Umbilical cord (tissue), 2 donors: ENCODE results near the gene CRLF3. TPM values are rescaled to one million over a fixed set of nuclear protein-coding genes. Genes with fewer than 3 reads are reported as not detected.
"Not testable (repeated sequence)": the region's sequence is repeated elsewhere in the genome, so short reads cannot be mapped to it uniquely, and the experiment has no call there.

Source experiments
- DNase-seq: peaks from one replicate; pipeline ENCODE4 v3.0.0-alpha.2; 2015; ENCODE audit warnings: low spot score
- total RNA-seq: library from RNA; depleted of rRNA; stranded (reverse); fragments of >200 nt; gene quantifications from one replicate; pipeline ENCODE4 v1.2.3, GENCODE V29; 2014; ENCODE audit warnings: low replicate concordance; ENCODE audit not compliant: insufficient read depth

Gene CRLF3
- total RNA-seq, 1 donor from 2014 or later = 4.6 TPM

DNA sequence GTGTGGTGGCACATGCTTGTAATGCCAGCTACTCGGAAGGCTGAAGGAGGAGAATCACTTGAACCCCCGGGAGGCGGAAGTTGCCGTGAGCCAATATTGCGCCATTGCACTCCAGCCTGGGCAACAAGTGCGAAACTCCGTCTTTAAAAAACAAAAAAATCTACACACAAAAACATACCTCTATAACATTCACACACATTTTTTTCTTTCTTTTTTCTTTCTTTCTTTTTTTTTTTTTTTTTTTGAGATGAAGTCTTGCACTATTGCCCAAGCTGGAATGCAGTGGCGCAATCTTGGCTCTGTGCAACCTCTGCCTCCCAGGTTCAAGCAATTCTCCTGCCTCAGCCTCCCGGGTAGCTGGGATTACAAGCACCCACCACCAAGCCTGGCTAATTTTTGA lies 9.6 kb downstream of the CRLF3 start:
- not testable (repeated sequence) for DNase-seq

DNA sequence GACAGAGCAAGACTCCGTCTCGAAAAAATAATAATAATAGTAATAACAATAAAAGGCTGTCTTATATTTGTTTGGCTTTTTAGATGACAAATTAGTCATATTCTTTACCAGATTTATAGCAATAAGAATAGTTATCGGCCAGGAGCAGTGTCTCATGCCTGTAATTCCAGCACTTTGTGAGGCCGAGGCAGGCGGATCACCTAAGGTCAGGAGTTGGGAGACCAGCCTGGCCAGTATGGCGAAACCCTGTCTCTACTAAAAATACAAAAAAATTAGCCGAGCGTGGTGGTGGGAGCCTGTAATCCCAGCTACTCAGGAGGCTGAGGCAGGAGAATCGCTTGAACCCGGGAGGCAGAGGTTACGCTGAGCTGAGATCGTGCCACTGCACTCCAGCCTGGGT lies 10.3 kb downstream of the CRLF3 start:
- DNase-seq = not testable (repeated sequence)

GRCh38 chr17:30812218-30813177 lies 12.0 kb downstream of the CRLF3 start:
- no peak for DNase-seq

DNA sequence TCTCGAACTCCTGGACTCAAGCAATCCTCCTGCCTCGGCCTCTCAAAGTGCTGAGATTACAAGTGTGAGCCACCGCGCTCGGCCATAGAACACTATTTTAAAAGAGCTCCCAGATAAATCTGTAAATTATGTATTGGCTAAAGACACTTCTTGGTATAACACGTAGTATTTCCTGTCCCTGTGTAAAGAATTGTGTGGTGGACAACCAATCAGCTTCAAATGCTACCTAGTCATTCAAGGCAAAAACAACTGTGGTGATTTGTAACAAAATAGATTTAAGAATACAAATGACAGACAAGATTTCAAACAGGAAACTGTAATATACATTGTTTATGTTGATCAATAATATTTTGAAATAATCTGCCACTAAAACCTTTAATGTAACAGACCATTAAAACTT lies 14.6 kb downstream of the CRLF3 start:
- DNase-seq = no peak

- DNase-seq = peak; percentile 16
Measured at GRCh38 chr17:30808785-30809286, 15.7 kb downstream of the CRLF3 start.

DNA sequence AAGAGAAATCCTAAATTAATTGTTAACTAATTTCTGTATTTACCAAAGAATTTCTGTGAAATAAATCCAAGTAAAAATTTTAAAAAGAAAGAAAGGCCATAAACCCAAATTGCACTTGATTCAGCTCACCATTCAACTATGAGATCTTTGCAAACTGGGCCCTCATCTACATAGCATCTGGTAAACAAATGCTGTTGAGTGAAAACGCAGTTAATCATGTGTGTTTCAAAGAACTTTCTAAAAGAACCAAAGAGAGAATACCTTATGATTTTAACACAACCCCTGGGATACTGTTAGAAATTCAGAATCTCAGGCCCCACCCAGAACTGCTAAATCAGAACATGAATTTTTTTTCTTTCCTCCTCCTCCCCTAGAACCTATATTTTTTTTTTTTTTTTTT lies 16.6 kb downstream of the CRLF3 start:
- DNase-seq = no peak

GRCh38 chr17:30805944-30806456 lies 18.5 kb downstream of the CRLF3 start:
- no peak for DNase-seq

- no peak for DNase-seq
Measured at GRCh38 chr17:30801671-30802070, 22.8 kb downstream of the CRLF3 start.

DNA sequence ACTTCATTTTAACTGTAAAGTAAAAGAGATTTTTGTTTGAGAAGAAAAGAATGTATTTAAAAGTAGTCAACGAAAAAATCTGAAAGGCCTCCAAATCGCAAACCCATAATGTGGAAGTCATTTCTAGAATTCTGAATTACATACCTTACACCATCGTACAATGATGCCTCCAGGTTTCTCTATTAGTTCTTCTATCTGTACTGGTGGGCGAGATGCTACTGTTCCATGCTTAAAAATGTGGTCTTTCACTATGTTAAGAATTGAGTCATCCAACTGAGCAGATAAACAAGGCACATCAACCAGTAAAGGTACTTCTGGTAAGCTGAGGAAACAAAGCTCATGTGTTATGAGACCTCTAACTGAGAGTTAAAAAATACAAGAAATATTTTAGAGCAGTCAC lies 28.5 kb downstream of the CRLF3 start:
- no peak for DNase-seq

DNA sequence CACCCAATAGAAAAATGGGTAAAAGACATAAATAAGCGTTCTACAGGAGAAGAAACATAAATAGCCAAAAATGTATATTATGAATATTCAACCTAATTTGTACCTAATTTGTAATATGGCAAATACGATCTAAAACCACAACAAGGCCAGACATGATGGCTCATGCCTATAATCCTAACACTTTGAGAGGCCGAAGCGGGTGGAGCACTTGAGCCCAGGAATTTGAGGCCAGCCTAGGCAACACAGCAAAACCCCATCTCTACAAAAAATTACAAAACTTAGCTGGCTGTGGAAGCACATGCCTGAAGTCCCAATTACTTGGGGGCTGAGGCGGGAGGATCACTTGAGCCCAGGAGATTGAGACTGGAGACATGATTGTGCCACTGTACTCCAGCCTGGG lies 30.1 kb downstream of the CRLF3 start:
- peak; percentile 8 for DNase-seq

GRCh38 chr17:30793282-30793977 lies 31.1 kb downstream of the CRLF3 start:
- DNase-seq = no peak

DNA sequence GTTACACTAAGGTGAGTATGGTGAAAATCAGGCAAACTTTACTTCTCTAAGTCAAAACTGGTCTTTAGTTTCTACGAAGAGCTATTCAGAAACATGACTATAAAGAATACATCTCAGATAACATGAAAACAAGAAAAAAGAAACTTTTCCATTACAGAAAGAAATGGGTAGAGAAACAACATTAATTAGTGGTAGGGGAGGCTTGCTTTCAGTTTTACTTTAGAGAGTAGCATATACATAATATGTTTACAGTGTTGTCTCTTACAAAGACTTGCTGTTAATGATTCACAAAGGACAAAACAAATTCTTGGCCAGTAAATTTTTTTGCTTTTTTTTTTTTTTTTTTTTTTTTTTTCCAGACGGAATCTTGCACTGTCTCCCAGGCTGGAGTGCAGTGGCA lies 34.2 kb downstream of the CRLF3 start:
- DNase-seq = no peak

GRCh38 chr17:30788918-30789317 lies 35.6 kb downstream of the CRLF3 start:
- no peak for DNase-seq

DNA sequence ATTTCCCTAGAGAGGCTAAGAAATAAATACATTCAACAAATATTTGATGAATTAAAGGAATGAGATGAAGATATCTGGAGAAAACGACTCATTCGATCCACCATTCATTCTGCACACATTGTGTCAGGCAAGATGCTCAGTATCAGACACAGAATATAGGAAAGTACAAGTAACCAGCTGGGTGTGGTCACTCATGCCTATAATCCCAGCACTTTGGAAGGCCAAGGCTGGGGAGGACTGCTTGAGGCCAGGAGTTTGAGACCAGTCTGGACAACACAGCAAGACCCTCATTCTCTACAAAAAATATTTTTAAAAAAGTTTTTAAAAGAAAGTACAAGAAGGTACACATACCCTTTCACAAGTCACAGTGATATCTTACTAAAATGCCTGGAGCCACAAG lies 42.3 kb downstream of the CRLF3 start:
- DNase-seq = no peak

GRCh38 chr17:30780343-30780742 lies 44.1 kb downstream of the CRLF3 start:
- DNase-seq = no peak

- DNase-seq = not testable (repeated sequence)
Measured at GRCh38 chr17:30768771-30769170, 55.7 kb downstream of the CRLF3 start.

- not testable (repeated sequence) for DNase-seq
Measured at GRCh38 chr17:30767641-30768404, 56.7 kb downstream of the CRLF3 start.

DNA sequence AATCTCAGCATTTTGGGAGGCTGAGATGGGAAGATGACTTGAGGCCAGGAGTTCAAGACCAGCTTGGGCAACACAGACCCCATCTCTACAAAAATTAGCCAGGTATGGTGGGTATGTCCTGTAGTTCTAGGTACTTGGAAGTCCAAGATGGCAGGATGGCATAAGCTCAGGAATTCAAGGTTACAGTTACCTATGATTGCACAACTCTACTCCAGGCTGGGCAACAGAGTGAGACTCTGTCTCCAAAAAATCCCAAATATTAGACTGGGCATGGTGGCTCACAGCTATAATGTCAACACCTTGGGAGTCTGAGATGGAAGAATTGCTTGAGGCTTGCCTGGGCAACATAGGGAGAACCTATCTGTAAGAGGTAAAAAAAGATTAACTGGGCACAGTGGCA lies 63.4 kb downstream of the CRLF3 start:
- DNase-seq = no peak

DNA sequence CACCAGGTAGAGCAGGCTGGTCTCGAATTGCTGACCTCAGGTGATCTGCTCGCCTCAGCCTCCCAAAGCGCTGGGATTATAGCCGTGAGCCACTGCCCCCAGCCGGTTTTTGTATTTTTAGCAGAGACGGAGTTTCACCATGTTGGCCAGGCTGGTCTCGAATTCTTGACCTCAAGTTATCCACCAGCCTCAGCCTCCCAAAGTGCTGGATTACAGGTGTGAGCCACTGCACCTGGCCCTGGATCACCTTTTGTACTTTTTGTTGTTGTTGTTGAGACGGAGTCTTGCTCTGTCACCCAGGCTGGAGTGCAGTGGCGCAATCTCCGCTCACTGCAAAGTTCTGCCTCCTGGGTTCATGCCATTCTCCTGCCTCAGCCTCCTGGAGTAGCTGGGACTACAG lies 71.2 kb downstream of the CRLF3 start:
- DNase-seq = not testable (repeated sequence)

- not testable (repeated sequence) for DNase-seq
Measured at GRCh38 chr17:30750982-30751381, 73.5 kb downstream of the CRLF3 start.

GRCh38 chr17:30747621-30748020 lies 76.9 kb downstream of the CRLF3 start:
- DNase-seq = not testable (repeated sequence)

GRCh38 chr17:30742669-30743068 lies 81.8 kb downstream of the CRLF3 start:
- not testable (repeated sequence) for DNase-seq
